HG02642 (cell line): ENCODE results near the gene PMVK.
"Not testable (repeated sequence)": the region's sequence is repeated elsewhere in the genome, so short reads cannot be mapped to it uniquely, and the experiment has no call there.

ENCODE experiments used
- ATAC-seq: cut with Tn5 transposase; IDR thresholded peaks from one replicate; pipeline ENCODE4 v1.9.1; 2021; ENCODE audit warnings: mild to moderate bottlenecking; ENCODE audit not compliant: unreplicated experiment, poor library complexity

Gene PMVK

DNA sequence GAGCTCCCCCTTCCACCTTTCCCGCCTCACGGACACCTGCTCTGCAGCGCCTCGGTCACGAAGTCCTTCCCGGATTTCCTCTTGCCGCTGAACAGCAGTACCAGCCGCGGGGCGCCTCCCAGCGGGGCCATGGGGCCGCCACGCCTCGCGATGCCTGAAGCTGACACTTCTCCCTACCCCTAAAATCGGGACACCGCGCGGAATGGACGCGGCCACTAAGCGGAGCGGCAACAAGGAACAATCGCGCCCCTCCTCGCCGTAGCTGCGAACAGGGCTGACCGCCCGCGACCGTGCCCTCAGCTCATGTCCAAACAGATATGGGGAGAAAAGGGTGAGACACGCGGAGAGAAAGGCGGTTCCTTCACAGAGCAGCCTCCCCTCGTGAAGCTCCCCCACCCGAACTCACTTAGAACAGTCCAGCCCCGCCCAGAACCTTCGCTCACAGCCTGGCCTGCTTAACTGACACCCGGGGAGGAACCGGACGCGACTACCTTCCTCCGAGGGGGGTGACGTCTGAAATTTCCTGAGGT is at the start of gene PMVK:
Gene PMVK (minus strand): TSS at position 165 of the 530 bp plus-strand sequence. CDS start 34 bp downstream, at position 131.
- ATAC-seq, result peak; percentile 82

DNA sequence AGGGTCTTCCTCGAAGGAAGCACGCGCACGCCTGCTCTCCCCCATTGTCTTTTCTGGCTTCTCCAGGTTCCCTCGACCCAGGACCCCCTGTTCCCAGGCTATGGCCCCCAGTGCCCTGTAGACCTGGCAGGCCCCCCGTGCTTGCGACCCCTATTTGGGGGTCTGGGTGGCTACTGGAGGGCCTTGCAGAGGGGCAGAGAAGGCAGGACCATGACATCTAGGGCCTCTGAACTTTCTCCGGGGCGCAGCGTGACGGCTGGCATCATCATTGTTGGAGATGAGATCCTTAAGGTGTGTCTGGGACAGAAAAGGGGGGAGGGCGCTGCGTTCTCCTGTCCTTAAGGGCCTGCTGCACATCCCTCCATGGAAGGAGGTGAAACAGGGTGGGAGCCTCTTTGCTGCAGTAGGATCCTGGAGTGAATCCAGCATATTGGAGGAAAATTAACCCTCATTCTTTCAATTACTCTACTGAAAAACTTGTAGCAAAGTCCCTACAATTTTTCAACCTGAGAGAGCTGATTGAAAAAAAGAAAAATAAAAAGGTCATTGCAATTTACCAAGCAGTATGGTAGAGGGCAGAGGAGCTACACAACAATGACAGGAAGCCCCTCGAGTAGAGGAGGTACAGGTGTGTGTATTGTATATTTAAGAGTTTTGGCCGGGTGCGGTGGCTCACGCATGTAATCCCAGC is 47.4 kb upstream of the PMVK start:
- ATAC-seq, result no peak

DNA sequence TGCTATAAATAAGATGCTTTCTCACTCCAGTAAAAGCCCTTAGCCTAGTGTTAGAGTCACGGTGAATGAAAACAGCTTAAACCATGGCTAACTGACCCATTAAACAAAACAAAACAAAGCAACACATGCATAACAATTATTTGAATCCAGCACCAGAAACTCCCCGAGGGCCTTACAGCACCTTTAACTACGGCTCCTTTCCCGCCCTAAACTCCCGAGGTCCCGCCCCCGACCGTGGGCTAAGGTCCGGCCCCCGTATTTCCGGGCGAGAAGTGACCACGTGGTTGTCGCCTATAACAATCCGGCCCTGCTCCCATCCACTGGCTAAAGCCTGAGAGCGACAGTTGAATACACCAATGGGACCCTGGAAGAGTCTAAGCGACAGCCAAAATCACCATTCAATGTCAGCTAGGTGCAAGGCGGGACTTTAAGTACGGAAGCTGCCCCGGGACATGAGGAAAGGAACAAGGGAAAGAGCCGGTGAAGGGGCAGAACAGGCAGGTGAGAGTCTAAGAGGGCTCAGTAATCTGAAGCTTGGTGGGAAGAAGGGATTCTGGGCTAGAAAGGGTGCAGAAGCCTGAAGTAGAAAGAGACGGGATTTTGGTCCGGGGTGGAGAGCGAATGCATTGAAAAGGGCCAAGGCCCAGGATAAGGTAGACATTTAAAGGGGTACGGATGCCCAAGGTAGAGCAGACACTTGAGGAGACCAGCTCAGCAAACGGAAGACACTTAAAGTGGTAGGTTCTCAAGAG is 46.6 kb upstream of the PMVK start, which contains the start of gene FLAD1:
Gene FLAD1 (plus strand): TSS at position 448 of the 752 bp plus-strand sequence. CDS start 351 bp downstream, outside the sequence.
- peak; percentile 99 for ATAC-seq

DNA sequence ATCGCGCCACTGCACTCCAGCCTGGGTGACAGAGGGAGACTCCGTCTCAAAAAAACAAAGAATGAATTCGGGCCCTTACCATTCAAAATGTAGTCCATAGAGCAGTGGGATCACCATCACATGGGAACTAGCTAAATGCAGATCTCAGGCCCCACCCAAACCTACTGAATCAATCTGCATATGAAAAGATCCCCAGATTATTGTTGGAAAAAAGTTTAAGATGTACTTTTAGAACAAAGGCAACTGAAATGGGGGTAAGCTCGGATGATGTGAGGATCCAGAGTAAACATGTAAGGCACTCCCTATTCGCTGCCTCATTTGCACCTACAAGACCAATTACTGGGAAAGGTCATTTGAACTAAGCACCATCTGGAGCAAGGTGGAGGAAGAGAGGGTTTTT is 45.8 kb upstream of the PMVK start:
- ATAC-seq, result no peak

DNA sequence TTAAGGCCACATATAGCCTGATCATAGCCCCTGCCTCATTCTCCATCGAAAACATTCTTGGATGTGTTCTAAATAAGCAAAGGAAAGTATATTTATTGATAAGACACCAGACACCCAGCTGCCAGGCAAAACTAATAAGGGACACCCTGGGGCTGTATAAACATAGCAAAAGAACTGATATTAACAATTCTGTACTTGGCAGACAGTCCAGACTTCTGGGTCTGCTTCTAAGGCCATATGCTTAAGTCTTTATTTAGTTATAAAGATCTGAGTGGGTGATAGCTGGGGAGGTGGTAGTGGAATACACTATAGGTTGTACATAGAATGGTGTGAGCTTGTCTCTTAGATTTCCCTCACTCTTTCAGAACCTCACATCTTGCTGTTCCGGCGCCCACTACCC is 41.8 kb upstream of the PMVK start:
- no peak for ATAC-seq

DNA sequence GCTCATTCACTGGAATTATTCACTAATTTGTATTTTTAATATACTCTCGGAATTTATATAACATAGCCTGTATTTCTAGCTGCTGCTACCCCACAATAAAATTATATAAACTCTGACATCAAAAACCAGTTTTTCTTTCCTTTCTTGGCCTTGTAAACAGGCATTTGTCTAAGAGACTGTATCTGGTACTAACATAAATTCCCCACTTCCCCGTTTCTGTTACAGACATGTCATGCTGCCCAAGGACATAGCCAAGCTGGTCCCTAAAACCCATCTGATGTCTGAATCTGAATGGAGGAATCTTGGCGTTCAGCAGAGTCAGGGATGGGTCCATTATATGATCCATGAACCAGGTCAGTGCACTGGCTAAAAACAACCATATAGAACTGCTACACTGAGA is 41.2 kb upstream of the PMVK start:
- not testable (repeated sequence) for ATAC-seq

DNA sequence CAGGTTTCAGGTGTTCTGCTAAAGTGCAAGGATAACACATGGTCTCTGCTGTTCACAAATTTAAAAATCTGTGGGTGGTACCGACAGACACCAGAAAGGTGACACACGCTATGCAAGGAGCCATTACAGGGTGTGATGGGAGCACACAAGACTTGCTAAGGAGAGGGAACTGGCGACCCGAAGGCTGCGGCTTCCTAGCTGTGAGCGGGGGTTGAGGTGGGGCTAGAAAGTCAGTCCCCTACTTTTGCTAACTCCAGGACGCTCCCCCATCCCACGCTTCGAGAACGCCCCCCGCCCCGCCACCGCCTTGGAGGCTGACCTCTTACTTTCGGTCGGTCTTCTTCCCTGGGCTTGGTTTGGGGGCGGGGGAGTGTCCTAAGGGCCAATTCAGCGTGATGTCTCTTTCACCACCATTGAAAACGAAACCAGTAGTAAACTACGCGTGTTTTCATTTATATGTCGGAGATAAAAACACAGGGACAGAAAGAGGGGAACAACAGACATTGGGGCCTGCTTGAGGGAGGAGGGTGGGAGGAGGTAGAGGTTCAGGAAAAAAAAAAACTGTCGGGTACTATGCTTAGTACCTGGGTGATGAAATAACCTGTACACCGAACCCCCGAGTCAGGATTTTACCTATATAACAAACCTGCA is 39.0 kb upstream of the PMVK start:
- ATAC-seq, result no peak

DNA sequence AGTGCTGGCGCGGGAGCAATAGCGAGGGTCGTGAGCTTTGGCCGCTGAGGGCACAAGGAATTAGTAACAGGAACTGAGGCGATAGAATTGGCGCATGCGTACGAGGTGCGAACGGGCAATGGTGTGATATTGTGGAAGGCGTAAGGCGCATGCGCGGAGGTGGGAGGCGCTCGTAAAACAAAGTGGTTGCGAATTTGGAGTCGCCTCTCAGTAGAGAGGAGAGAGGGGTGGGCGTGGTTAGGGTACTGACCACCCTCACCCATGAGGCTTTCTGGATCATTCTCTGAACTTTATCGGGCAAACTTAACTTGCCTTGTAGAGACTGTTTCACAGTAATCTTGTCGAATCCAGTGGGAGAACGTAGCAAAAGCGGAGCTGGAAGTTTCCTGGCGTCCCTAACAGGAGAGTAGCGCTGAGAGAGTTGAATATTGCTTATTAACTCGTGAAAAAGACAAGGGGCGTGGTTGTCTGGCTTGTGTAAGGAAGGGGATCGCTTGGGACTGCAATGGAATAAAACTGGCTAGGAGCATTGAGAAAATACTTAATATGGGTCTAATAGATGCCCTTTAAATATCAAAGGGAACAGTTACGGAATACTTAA is 38.4 kb upstream of the PMVK start:
- peak; percentile 53 for ATAC-seq

DNA sequence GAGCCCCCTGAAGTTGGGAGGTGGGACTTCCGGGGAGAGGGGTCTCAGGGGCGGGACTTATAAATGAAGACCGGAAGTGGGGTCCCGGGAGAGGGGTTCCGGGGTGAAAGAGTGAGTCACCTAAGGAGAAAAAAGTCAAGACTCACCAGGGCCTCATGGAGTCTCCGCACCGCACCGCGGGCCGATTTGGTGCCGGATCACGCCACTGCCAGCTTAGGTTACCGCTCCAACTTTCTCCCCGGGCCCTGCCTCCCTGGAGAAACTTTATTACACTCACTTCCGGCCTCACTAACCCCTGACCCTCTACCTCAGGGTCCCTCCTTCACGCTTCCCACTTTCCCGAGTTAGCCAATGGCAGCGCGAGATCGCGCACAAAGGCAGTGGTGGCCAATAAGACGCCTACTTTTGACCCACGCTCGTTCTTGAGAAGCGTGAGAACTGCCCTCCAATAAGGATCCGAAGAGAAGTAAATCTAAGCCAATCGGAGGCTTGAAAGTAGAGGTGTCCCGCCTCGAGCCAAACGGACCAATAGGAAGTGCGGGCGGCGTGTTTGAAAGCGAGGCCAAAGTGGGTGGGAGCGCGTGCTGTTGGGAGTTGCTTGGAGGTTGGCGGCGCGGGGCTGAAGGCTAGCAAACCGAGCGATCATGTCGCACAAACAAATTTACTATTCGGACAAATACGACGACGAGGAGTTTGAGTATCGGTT is 37.7 kb upstream of the PMVK start, which contains the start of gene CKS1B:
Gene CKS1B (plus strand): TSS at position 580 of the 706 bp plus-strand sequence. CDS start 65 bp downstream, at position 645.
- ATAC-seq, result peak; percentile 78

DNA sequence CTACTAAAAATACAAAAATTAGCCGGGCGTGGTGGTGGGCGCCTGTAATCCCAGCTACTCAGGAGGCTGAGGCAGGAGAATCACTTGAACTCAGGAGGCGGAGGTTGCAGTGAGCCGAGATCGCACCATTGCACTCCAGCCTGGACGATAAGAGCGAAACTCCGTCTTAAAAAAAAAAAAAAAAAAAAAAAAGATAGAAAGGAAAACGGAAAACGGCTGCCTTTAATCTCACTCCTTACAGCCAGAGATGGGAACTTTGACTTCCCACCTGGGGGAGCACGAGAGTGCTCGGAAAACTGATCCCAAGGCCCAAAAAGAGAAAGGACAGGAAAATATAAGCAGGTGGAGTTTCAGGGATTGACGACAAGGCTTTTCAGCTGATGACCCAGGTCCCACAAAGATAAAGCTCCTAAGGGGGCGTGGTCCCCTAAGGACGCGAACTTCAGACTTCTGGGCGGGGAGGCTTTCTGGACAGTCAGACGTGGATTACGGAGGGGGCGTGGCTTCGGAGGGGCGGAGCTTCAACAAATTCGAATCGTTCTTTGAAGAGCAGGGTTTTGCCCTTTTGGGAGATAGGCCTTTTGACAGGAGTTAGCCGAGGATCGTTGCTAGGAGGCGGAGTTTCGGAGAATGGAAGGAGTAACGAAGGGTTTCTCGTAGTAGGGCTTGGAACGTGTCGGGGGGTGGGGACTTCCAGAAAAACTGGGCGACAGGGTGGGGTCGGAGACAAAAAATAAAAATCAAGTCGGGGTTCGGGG is 37.0 kb upstream of the PMVK start:
- peak; percentile 14 for ATAC-seq

DNA sequence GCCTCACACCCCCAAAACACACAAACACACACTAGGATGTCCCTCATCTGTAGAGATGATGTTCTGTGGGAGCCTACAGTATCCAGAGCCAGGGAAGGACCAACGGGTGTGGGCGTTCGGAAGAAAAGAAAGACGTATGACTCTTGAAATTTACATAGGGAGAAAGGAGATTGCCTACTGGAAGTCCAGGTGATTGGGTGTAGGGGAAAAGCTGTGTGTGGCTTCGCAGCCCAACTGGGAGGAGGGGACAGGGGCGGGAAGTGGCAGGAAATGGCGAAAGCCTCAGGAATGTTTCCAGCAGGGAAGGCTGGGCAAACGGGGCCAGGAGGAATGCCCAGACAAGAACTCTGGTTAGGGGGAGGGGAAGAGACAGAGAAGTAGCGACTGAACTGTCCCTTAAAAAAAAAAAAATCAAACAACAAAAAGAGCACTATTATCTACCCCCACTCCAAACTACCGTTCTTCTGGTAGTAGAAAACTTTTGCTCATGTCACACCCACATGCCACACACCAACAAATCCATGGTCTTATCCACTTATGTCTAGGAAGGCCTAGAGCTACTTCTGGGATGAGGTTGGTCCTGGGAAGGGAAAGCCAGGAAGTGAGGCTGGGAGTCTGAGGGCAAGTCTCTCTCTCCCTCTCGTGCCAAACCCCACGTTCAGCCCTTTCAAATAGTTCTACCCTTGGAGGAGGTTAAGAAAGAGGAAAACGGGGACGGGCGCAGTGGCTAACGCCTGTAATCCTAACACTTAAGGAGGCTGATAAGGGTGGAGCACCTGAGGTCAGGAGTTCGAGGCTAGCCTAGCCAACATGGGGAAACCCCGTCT is 36.2 kb upstream of the PMVK start:
- ATAC-seq, result no peak

DNA sequence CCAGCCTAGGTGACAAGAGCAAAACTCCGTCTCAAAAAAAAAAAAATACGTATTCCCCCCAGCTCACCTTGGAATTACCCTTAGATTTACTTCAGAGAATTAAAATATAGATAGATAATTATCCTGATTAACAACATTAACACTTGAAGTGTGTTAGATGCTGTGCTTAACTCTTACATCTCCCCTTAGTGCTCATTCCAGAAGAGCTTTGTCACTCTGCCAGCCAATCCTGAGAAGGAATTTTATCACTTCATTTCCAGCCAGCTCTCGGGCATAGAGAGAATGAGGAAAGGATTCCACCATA is 35.6 kb upstream of the PMVK start:
- ATAC-seq, result no peak

DNA sequence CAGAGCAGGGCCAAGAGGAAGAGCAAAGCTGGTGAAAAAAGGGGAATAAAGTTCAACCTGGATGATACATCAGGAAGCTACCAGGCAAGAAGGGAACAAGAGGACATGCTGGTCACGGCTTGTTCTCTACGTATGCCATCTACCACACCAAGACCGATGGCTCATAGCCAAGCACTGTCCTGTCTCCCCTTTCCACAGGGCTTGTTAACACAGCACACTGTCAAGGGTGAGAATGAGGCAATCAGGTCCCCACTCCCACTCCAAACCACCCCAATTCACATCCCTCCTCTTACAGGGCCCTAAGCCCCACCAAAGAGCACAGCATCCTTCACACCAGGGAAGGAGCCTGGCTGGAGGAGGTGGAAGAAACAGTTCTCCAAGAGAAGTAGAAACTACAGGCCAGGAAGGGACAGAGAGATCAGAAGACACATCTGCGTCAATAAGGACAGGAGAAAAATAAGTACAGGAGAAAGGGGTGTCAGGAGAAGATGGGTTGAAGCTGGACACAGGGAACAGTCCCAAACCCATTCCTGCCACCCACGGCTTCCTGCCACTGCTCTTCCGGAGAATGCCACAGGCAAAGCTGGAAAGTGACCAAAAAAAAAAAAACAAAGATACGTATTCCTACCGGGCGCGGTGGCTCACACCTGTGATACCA is 35.0 kb upstream of the PMVK start:
- no peak for ATAC-seq

DNA sequence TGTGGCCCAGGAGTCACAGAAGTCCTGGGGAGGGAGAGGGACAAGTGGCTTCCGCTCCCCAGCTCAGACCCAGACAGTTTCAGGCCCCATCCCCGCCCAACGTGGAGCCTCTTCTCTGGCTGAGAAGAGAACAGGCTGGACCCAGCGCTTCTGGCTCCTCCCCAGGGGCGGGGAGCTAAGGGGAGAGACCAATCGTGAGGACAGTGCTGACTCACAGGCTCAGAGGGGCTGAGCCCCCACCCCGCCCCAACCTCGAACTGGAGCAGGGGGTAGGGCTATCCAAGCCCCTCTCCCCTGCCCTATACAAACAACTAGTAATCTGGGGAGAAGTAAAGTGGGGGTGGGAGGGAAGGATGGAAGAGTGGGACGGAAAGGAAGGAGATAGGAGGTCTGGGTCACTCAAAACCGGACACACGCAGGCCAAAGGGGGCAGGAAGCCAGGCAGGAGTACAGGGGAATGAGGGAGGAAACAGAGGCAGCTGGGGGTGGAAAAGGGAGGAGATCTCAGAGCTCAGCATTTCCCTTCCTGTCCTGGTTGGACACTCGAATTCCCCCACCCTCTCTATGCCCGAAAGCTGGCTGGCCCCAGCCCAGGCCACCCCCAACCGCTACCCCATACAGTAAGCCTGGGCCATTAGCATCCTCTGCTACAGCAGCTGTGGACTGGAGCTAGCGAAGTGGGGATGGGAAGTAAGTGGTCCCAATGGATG is 34.3 kb upstream of the PMVK start, which contains the start of gene SHC1:
Gene SHC1 (minus strand): TSS at position 117 of the 710 bp plus-strand sequence. CDS start 221 bp downstream, outside the sequence.
- no peak for ATAC-seq

DNA sequence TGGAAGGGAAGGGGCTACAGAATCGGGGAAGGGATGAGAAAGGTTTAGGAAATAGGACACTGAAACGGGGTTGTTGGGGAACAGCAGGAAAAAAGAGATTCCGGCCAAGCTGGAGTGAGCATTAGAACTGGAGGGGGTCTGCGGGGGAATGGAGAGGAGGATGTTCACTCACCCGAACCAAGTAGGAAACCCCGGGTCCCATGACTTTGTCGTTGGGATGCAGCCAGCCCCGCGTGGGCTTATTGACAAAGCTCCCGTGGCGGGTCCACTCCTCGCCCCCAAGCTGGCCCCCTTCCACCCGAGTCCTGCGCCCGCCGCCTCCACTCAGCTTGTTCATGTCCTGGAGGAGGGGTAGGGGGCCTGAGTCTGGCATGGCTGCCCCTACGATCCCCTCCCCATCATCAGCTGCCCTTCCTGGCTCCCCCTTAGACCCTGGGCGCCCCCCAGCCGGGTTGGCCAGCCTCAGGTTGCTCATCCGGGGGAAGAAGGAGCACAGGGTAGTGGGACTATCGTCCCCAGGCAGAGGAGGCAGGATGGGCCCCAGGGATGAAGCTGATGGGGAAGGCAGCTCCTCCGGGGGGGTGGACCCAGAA is 33.4 kb upstream of the PMVK start:
- no peak for ATAC-seq

DNA sequence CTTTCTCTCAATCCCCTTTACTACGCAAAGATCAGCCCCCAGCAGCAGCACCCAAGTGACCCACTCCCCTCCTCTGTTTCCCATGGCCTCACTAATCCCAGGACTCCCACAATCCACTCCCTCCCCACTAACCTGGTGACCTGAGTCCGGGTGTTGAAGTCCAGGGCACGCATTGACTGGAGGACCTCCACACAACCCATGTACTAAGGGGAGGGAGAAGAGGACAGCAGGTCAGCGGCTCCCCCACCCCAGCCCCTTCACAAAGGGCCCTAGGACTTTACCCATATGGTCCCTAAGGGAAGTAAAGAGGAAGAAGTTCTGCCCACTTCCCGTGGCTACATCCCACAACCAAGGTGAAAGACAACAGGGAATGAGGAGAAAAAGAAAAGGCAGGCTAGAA is 32.7 kb upstream of the PMVK start:
- ATAC-seq, result no peak

DNA sequence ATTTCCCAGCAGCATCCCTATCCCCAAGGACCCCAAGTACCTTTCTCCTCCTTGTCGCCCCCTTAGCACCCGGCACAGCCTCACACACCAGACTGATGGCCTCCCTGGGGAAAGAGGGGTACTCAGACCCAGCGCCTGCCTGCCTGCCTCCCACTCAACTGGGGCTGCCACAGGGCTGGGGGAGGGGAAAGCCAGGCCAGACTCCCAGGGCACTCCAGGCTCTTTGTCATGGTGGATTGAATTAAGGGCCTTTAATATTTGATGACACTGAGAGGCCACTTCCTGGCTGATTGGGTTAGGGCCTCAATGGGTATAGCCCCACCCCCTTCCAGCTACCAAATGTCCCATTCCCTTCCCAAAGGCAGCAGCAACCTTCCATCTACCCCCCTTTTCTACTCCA is 32.2 kb upstream of the PMVK start:
- no peak for ATAC-seq
